ENCODE data around the gene BCL6. TPM values are rescaled to one million over a fixed set of nuclear protein-coding genes. Genes with fewer than 3 reads are reported as not detected.

Gene BCL6
- polyA plus RNA-seq, 3 donors: 33.2 to 349 (median 34.9) TPM

GRCh38 chr3:187734841-187735240, 10.4 kb downstream of the BCL6 start:
- no CpG with 5 or more reads among the region's 3 CpGs for WGBS (ENCODE audit: insufficient coverage)
- Histone ChIP-seq H3K4me3 (replicated peaks in 1 of 3; ENCODE audit: low read depth in 2 of 3, low read length in 3 of 3) (no peak overlapping the region), H3K9me3 (replicated peaks in 1 of 2; ENCODE audit: control insufficient read depth in 1 of 2, insufficient read depth in 1 of 2, low read length in 2 of 2) (no peaks in the 10 kb centered on the region), H3K79me2 (ENCODE audit: insufficient read depth, low read length) (peaks cover 55% of the 10 kb centered on the region), H3K27me3 (ENCODE audit: control insufficient read depth in 2 of 2, insufficient read depth in 2 of 2, low read length in 2 of 2) (no peaks in the 10 kb centered on the region), H3K4me1 (ENCODE audit: control insufficient read depth in 1 of 2, insufficient read depth in 2 of 2, low read length in 2 of 2) (peaks cover 30 to 44% of the 10 kb centered on the region in 2 donors), H3K27ac (ENCODE audit: low read depth in 1 of 2, low read length in 2 of 2) (no peak overlapping the region), H2AFZ (ENCODE audit: insufficient read depth, low read depth, low read length, poor library complexity, severe bottlenecking) (no peak overlapping the region), H3K36me3 (replicated peaks in 1 of 2; ENCODE audit: control insufficient read depth in 1 of 2, insufficient read depth in 2 of 2, low read length in 2 of 2) (peaks cover 51 to 58% of the 10 kb centered on the region in 2 donors), H3K4me2 (replicated peaks; ENCODE audit: extremely low read depth, low read length, poor library complexity, severe bottlenecking) (no peak overlapping the region), H4K20me1 (ENCODE audit: insufficient read depth, low read length) (peaks cover 100% of the 10 kb centered on the region), H3K9ac (ENCODE audit: insufficient read depth, low read length, poor library complexity, severe bottlenecking) (no peak overlapping the region)
- Mint-ChIP-seq H3K27ac (no peak overlapping the region), H3K4me1 (peaks cover 34% of the 10 kb centered on the region), H3K9me3 (no peaks in the 10 kb centered on the region), H3K4me3 (no peak overlapping the region), H3K36me3 (peaks cover 77 to 79% of the 10 kb centered on the region in 2 donors), H3K27me3 (ENCODE audit: low read depth in 3 of 3) (peaks cover 0 to 9% (median 3%) of the 10 kb centered on the region in 3 donors)
- no peak for TF ChIP-seq CTCF (IDR thresholded peaks at IDR 0.05)
- no peak for DNase-seq
- intact Hi-C loops (cut with micrococcal nuclease): loop anchor here (10.0 kb wide), 1 partner anchor 1090 kb away; no protein-coding TSS in a partner anchor

GRCh38 chr3:187733371-187733770, 11.9 kb downstream of the BCL6 start:
- DNase-seq: no peak
- H3K79me2 ChIP-seq (ENCODE audit: insufficient read depth, low read length): peaks cover 40% of the 10 kb centered on the region
- peaks cover 65 to 73% of the 10 kb centered on the region in 2 donors for H3K36me3 ChIP-seq (replicated peaks in 1 of 2; ENCODE audit: control insufficient read depth in 1 of 2, insufficient read depth in 2 of 2, low read length in 2 of 2)
- Mint-ChIP-seq H3K9me3 (no peaks in the 10 kb centered on the region), H3K4me1 (peaks cover 25% of the 10 kb centered on the region), H3K27ac (no peak overlapping the region), H3K27me3 (ENCODE audit: low read depth in 3 of 3) (peaks cover 0 to 9% (median 3%) of the 10 kb centered on the region in 3 donors), H3K36me3 (peaks cover 86% of the 10 kb centered on the region in 2 donors), H3K4me3 (no peak overlapping the region)
- no peak overlapping the region for H2AFZ ChIP-seq (ENCODE audit: insufficient read depth, low read depth, low read length, poor library complexity, severe bottlenecking)
- intact Hi-C loops (cut with micrococcal nuclease): loop anchor here (10.0 kb wide), 1 partner anchor 1091 kb away; no protein-coding TSS in a partner anchor
- 98% methylated on average over 11 of the region's 11 CpGs for WGBS (ENCODE audit: insufficient coverage)
- peaks cover 20 to 29% of the 10 kb centered on the region in 2 donors for H3K4me1 ChIP-seq (ENCODE audit: control insufficient read depth in 1 of 2, insufficient read depth in 2 of 2, low read length in 2 of 2)
- no peak for TF ChIP-seq CTCF (IDR thresholded peaks at IDR 0.05)
- H4K20me1 ChIP-seq (ENCODE audit: insufficient read depth, low read length): peaks cover 100% of the 10 kb centered on the region
- H3K27me3 ChIP-seq (ENCODE audit: control insufficient read depth in 2 of 2, insufficient read depth in 2 of 2, low read length in 2 of 2): no peaks in the 10 kb centered on the region
- H3K9ac ChIP-seq (ENCODE audit: insufficient read depth, low read length, poor library complexity, severe bottlenecking): no peak overlapping the region
- H3K27ac ChIP-seq (ENCODE audit: low read depth in 1 of 2, low read length in 2 of 2): no peak overlapping the region
- no peak overlapping the region for H3K4me2 ChIP-seq (replicated peaks; ENCODE audit: extremely low read depth, low read length, poor library complexity, severe bottlenecking)
- no peak overlapping the region for H3K4me3 ChIP-seq (replicated peaks in 1 of 3; ENCODE audit: low read depth in 2 of 3, low read length in 3 of 3)
- H3K9me3 ChIP-seq (replicated peaks in 1 of 2; ENCODE audit: control insufficient read depth in 1 of 2, insufficient read depth in 1 of 2, low read length in 2 of 2): no peaks in the 10 kb centered on the region

Measured in CD14-positive monocyte (primary cell).